Dermis microvascular lymphatic vessel endothelial cell (primary cell): ENCODE data around the gene HDLBP. TPM values are rescaled to one million over a fixed set of nuclear protein-coding genes. Genes with fewer than 3 reads are reported as not detected.

Experiments
- DNase-seq, 2 donors: peaks; one replicate each; pipeline versions ENCODE4 v3.0.0 to v3.0.0-alpha.2; 2010; ENCODE audit warnings: low read depth in 2 of 2
- total RNA-seq: library from RNA; depleted of rRNA; stranded (reverse); fragments of >200 nt; gene quantifications from 2 replicates; pipeline ENCODE4 v1.2.1, GENCODE V29; 2014

Gene HDLBP
- total RNA-seq, 1 donor from 2014 or later, result 660 TPM

DNA sequence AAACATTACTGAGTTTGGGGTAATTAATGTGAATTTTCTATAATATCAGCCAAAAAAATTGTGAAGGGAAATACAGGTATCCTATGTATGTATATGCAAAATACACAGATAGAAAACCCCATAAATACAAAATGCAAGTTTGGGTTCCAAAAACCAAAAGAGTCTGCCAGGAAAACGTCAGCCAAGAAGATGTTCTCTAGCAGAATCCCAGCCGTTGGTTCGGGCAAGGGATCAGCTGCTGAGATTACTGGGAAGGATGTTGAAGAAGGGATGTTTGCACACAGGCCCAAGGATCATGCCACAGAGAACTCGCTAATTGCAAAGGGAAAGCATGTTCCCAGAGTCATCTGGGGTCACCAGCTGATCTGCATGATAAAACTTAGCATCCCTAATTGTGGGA is 136.5 kb downstream of the HDLBP start:
- no peak for DNase-seq

DNA sequence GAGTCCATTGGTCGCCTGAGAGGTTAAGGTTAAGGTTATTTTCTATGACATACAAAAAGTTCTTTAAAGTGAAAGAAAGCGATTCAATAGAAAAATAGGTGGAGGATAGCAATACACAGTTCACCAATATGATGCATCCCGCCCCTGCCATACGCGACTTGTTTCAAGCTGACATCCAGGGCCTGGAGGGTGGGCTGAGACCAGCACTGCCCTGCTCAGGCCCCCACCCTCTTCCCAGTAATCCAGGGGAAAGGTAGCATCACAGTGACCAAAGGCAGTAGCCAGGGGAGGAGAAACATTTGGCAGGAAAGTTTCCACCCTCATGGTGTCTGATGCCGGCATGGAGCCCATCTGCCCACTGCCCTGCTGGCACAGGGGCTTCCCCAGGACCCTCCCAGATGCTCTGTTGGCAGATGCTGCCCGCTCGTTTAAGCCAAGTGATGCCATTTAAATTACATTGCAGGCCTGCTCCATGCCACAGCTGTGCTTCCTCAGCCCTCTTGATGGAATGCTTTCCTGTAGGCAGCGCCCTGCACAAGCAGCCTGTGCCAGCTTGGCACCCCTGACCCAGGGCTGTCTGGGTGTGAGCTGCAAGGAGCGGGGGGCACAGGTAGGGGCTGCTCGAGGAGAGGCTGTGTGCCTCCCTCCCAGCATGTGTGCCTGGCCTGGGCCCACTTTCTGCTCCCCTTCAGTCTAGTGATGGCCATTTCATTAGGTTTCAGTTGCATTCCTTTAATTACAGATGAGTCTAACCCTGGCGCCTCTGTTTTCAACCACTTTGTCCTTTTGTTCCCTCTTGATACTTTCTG is 137.7 kb downstream of the HDLBP start:
- no peak for DNase-seq

Other genes with a start within 250 kb of the HDLBP start
- 28.2 and 33.1 TPM in 2 replicates for gene MTERF4, start 213.4 kb downstream of the HDLBP start, total RNA-seq
- 5.8 and 13.0 TPM in 2 replicates for gene PASK, start 166.2 kb downstream of the HDLBP start, total RNA-seq
- 45.0 and 50.5 TPM in 2 replicates for gene PPP1R7, start 165.2 kb downstream of the HDLBP start, total RNA-seq
- 1.0 and 2.7 TPM in 2 replicates for gene ANO7, start 127.0 kb downstream of the HDLBP start, total RNA-seq
- gene SEPTIN2, start 253 bp upstream of the HDLBP start, total RNA-seq, result 383 and 471 TPM in 2 replicates
- gene FARP2, start 40.6 kb upstream of the HDLBP start, total RNA-seq, result 29.4 and 37.0 TPM in 2 replicates
- 276 and 296 TPM in 2 replicates for gene STK25, start 192.9 kb upstream of the HDLBP start, total RNA-seq
- 32.0 and 71.7 TPM in 2 replicates for gene BOK, start 243.1 kb upstream of the HDLBP start, total RNA-seq